ENCODE data around the gene TTC28.
"Not testable (repeated sequence)": the region's sequence is repeated elsewhere in the genome, so short reads cannot be mapped to it uniquely, and the experiment has no call there.

The TTC28 gene

DNA sequence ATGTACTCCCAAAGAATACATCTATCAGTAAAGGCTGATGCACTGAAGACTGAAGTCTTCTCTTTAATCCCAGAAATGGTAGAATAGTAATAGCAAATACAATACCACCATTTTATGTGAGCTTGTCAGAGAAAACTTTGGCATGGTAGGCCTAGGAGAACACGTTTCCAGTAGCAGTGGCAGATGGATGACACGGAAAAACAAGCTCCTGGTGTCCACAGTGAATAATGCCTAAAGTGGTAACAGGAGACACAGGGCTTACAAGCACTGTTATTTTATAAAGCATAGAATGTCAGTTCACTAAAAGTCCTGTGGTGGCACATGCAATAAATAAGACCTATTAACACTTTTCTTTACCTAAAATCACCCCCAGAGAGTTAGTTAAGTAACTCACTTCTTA lies 277.6 kb downstream of the TTC28 start:
- no peak for DNase-seq

DNA sequence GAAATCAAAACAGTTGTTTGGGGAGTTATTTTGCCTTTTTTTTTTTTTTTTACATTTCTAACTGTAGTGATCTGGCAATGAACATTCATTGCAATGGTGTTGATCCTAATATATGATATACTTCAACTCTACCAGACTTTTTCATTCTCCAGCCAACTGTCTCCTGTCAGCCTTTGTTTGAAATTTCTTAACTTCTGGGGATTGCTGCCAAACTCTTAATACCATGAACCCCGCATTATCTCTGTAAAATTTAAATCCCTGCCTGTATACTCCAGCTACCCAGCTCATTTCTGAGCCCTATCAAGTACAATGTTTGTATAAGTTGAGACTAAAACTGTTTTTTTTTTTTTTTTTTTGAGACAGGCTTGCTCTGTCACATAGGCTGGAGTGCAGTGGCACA lies 280.7 kb downstream of the TTC28 start:
- no peak for DNase-seq

DNA sequence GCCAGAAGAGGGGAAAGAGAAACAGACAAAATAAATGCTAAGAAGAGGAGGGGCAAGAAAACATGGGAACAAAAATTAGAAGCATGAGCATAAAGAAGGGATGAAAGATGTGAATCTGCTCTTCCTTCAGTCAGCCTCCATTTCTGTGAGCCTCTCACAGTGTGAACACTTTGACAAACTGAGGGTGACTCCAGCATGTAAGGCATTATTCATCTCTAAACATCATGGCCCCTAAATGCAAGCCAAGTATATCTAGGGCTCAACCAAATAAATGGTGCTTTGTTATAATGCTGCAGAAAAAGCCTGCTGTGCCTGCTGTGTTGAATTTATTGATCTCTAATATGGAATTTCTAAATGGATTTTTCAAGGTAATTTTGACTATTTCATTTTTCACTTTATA lies 281.3 kb downstream of the TTC28 start:
- no peak for DNase-seq

DNA sequence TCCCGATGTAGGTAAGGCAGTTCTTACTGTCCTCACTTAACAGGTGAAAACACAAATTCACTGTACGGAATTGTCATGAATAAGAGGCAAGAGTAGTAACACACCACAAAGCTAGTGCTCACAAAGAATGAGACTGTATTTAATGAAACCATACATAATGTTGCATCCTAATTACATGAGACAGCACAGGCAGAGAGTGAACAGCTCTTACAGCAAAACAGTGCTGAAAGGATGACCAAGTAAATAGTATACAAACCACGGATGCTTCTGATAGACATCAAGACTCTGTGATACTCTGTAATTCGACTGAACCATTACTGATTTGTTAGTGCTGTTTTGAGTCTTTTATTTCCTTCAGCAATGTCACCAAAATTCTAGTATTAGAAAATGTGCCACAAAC lies 282.3 kb downstream of the TTC28 start:
- DNase-seq = no peak

DNA sequence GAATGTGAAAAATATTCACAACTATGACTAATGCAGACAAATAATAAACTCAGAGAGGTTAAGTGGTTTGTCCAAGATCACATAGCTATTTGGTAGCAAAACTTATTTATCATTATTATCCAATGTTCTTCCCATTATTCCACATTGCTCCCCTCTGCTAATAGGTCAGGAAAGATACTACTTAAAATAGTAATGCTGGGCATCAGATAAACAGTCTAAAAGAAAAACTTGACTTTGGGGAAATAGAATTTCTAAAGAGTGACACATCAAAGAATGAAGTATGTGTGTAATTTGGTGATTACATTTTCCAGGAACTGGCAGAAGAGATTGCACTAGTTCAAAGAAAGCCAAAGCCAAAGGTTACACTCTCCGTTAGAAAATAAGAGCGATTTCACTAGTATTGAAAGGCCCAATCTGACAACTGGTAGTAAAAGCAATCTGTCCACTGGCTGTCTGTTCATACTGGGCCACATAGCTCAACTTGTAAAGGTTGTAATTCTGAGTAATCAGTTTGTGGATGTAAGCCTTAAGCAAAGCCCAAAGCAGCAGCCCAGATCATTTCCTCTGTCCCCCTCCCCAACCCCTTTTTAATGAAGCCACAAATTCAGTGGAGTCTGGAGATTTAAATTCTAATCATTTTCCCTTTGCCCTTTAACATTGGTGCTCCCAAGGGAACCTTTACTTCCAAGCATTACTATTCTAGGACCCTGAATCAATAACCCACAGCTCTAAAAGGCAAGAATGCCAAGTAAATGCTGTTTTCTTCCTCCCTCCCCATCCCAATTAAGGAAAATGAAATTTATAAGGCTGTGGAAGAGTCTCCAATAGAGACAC lies 283.5 kb downstream of the TTC28 start:
- DNase-seq = no peak

DNA sequence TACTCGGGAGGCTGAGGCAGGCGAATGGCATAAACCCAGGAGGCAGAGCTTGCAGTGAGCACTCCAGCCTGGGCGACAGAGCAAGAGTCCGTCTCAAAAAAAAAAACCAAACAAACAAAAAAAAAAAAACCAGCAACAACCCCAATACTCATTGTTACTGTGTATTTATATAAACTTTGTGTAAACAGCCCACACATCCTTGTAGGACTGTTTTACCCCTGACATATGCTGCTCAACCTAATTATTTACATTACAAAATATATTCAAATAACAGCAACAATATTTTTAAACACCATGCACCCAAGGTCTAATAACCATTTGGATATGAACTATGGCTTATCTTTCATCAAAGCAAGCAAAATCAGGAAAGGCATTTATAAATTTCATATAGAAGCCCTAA lies 284.1 kb downstream of the TTC28 start:
- no peak for DNase-seq

DNA sequence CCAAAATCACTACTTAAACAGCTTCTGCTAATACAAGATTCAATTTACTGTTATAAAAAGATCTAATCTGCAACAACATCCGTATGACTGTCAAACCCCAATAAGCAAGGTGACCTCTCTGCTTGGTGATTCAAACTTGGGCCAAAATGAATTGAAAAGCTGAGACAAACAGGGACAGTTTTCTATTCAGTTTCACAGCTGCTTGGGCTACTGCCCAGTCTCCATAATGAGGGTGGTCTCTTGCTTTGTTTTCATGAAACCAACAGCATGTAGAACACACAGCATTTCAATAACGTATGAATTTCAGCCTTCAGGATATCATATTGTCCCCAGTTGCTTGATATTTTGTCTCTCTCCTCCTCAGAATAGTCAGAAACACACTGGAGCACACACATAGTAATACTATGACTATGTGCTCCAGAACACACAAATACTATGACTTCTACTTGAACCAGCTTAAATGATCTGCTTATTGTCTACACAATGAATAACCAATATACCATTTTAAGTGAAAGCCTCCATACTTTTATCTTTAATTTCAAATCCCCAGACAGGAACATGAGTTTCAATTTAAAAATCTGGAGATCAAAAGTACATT lies 285.0 kb downstream of the TTC28 start:
- no peak for DNase-seq

DNA sequence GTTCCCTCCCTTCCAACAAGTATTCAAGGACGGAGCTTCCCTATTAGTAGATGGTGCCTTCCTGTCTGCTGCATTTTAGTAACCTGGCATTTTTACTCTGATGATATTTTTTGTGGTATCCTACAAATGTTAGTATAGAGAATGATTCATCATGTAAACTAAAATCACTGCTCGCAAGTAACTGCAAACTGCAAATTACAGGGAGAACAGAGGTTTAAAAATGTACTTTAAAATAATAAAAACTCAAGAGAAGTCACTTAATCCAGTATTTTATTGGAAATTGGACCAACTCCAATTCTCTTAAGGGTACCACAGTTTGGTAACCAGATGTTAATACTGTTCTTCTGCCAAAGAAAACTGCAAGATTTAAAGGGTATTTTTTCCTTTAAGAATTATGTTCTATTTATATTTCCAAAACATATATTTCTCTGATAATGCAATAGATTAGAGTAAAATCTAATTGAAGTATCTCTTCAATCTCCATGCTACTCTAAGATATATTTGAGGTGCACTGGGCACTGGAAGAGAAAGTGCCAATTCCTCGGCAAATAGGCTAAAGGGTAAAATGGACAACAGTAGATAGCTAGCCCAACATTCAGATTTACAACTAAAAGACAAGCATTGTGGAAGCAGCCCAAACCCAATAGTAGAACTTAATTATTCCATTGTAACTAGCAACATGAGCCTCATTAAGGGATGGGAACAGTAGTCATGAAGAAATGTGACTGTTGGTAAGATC lies 298.0 kb downstream of the TTC28 start:
- DNase-seq = no peak

DNA sequence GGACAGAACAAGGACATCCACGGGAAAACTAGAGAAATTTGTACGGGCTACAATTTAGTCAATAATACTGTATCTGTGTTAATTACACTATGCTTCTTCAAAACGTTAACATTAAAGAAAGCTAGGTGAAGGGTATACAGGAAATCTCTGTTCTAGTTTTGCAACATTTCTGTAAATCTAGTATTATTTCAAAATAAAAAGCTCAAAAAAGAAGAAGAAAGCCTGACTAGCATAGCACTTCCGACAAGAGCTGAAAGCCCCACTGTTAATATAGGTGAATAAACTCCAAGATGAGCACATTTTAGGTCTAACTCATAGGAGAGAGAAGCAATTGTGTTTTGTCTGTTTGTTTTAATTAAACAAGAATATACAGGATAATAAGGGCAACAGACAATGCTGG lies 299.7 kb downstream of the TTC28 start:
- no peak for DNase-seq

DNA sequence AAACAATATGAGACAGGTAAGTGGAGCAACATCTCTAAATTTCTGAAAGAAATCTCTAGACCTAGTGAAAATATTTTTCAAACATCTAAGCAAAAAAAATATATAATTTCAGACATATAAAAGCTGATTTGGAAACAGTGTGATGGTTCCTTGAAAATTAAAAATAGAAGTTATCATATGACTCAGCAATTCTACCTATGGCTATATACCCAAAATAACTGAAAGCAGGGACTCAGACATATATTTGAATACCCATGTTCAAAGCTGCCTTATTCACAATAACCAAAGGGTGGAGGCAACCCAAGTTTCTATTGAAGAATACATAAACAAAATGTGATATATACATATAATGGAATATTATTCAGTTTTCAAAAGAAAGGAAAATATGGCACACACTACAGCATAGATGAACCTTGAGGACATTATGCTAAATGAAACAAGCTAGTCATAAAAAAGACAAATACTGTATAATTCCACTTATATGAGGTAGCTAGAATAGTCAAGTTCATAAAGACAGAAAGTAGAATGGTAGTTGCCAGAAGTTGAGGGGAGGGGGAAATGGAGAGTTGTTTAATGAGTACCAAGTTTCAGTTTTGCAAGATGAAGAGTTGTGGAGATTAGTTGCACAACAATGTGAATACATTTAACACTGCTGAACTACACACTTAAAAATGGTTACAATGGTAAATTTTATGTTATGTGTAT lies 300.4 kb downstream of the TTC28 start:
- no peak for DNase-seq

DNA sequence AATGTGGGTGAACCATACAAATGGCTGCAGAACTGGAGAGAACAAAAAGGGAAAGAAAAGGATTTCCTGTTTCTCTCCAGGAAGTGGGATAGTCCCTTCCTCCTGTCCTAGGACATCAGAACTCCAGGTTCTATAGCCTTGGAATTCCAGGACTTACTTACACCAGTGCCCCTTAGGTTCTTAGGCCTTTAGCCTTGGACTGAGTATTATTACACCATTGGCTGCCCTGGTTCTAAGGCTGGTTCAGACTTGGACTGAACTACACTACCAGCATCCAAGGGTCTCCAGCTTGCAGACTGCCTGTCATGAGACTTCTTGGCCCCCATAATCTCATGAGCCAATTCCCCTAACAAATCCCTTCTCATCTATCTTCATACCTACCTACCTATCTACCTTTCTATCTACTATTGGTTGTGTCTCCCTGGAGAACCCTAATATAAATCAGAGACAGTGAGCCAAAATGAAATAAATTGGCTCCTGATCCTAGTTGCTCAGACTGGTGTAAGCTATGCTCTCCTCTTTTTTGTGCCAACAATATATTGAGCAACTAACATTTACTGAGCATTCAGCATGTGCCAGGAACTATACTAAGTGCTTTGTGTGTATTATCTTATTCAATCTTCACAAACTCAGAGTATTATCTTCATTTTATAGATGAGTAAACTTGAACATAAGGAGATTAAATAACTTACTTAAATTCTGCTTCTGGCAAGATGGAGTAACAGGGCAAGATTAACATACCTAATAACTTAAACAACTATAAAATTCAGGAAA lies 303.7 kb downstream of the TTC28 start:
- no peak for DNase-seq

DNA sequence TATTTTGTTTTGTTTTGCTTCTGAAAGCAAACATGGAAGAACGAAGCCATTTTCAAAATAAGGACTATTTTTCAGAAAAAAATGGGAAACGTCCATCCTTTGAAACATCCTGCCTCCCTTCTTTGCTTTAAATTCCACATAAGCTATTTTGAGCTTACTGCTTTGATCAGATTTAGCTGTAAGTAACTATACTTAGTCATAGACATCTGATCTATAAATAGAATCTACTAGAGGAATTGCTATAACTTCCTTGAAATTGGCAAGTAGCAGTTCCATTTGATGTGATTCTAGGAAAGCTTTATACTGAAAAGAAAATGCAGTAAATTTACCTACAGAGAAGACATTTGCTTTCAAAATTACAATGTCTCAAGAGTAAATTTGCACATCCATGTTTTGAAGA lies 305.8 kb downstream of the TTC28 start:
- DNase-seq = no peak

DNA sequence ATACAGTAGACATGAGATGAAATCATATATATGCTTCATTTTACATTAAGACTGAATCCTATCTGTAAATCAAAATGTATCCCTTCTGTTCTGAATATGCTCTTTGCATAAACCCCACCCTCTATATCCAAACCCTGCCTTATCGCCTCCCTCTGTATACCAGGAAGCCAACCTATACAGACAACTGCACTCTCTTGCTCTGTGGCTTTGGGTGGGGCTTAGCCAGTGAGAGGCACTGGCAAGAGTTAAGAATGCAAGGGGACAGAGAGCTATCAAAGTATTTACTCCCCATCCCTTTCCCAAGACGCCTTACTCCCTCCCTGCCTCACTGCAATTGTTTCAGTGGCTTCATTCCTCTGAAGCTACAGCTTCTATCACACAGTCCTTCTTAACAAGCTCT lies 309.8 kb downstream of the TTC28 start:
- no peak for DNase-seq

DNA sequence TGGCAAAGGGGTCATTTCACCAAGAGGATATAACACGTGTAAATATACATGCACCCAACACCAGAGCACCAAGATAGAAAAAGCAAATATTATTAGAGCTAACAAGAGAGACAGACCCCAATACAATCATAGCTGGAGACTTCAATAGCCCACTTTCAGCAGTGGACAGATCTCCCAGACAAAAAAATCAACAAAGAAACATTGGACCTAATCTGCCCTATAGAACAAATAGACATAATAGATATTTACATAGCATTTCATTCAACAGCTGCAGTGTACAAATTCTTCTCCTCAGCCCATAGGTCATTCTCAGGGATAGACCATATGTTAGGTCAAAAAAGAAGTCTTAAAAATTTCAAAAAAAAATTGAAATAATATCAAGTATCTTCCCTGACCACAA lies 312.8 kb downstream of the TTC28 start:
- DNase-seq = no peak

DNA sequence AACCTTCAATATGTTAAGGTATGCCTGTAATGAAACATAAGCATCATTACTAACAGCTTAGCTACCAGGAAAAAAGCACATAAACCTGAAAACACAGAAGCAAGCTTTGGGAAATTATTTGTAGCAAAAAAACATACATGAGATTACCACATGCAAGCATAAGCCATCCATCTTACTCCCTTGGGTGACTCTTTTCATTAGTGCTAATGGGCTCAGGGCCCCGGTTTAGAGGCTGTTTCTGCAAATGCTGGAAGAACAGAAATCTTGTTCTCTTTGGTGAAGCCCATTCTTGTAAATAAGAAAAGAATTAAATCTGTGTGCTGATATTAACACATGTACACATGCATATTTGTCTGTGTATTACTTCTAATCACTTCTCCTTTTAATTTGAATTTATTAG lies 314.3 kb downstream of the TTC28 start:
- no peak for DNase-seq

DNA sequence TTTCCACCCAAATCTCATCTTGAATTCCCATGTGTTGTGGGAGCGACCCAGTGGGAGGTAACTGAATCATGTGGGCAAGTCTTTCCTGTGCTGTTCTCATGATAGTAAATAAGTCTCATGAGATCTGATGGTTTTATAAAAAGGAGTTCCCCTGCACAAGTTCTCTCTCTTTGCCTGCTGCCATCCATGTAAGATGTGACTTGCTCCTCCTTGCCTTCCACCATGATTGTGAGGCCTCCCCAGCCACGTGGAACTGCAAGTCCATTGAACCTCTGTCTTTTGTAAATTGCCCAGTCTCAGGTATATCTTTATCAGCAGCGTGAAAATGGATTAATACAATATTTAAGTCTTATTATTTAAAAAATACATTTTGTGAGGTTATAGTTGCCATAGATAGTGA lies 315.5 kb downstream of the TTC28 start:
- DNase-seq = not testable (repeated sequence)

DNA sequence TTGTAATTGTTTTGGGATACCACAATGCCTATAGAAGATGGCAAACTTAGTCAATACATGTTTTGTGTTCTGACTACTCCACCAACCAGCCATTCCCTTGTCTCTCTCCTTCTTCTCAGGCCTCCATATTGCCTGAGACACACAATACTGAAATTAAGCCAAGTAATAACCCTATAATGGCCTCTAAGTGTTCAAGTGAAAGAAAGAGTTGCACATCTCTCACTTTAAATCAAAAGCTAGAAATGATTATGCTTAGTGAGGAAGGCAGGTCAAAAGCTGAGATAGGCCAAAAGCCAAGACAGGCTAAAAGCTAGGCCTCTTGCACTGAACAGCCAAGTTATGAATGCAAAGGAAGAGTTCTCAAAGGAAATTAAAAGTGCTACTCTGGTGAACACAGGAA lies 318.7 kb downstream of the TTC28 start:
- DNase-seq = no peak

DNA sequence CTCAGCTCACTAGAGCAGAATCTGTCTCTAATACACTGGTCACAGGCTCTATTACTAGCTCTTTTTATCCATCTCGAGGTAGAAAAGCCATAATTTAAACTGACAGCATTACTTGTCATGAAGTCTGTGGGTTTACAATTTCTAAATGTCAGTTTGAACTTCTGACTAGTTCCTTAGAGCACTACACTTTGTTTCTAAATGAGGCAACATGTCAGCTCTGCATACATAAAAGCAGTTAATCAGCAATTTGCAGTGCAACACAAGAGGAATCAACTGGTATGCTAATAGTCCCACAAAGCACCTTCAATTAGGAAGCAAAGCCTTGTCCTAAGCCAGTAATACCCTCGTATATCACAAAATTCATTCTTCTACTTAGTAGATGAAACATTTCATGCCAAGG lies 321.3 kb downstream of the TTC28 start:
- DNase-seq = no peak

DNA sequence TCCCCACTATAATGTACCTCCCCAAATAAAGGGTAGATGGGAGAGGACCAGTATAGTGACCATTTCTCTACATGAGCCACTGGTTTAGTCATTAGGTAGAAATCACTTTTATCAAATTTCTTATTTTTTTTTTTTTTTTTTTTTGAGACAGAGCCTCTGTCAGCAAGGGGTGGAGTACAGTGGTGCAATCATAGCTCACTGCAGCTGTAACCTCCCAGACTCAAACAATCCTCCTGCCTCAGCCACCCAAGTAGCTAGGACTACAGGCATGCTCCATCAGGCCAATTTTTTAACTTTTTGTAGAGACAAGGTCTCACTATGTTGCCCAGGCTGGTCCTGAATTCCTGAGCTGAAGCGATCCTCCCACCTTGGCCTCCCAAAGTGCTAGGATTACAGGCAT lies 322.4 kb downstream of the TTC28 start:
- DNase-seq = no peak

DNA sequence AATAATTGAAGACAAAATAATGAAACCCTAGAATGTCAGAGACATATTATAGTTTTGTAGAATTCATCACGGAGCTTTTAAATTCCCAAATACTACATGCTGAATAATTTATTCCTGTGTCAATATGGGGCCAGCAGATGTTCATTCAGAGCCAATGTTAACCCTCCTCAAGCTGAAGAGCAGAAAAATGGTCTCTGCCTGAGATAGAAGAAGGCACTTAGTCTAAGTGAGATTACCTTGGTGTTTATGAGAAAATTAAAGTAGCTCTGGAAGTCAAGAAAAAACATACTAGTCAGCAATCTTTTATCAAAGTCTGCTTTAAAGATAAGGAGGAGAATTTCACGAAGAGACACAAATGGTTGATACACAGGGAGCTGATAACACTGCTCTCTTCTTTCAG lies 328.2 kb downstream of the TTC28 start:
- no peak for DNase-seq

DNA sequence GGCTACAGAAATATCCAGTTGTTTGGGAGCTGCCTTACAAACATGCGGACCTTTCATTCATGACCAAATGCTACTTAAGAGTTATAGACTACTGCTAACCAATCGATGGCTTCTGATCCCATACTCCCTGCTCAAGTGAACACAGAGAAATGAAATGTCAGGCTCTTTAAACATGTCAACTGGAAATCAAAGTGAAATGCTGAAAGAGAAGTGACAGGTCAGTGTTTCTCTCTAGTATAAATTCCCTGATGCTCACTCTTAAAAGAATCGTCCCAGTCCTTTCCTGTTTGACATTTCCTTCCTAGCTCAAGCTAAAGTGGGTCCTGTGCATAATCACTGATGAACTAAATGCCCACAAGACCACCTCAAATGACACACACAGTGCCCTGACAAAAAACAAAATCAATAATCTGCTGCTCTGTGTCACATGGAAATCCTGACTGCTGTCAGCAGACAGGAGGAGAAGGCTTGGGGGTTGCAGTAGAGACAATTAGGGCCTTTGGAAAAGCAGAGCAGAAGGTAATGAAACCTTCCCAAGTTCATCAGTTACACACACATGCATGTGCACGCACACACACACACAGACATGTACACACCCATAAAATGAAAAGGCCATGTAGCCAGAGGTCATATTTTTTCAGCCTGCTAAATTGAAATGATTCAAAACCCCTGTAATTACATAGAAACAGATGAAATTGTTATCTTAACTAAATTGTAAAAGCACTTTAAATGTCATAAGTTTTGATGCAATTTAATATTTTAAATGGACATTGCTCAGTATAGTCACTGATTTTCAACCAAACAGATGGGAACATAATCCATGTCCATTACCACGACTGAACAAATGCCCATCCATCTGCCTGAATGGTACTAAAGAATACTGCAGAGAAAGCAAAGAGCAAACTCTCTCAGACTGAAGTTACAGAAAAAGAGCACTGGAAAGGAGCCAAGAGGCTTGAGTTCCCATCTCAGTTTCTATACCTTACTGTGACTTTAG lies 330.7 kb downstream of the TTC28 start:
- DNase-seq = no peak

All from activated CD4-positive, alpha-beta T cell treated with anti-CD3 and anti-CD28 coated beads, Interleukin-2, amount 50 U/mL, for 4 hours (primary cell).